KOPT-K1 (cell line): ENCODE data around the gene SLC39A8.

Experiments
- H3K27ac ChIP-seq: fragments of 200-600 bp; sonication (generic); 2 replicates; pipeline ENCODE4 v1.5.1; 2016; ENCODE audit warnings: antibody characterized with exemption, mild to moderate bottlenecking, low read depth, low read length; ENCODE audit not compliant: poor library complexity, severe bottlenecking
- H3K36me3 ChIP-seq: fragments of 200-600 bp; sonication (generic); 2 replicates; pipeline ENCODE4 v1.5.1; 2017; ENCODE audit warnings: antibody characterized with exemption, mild to moderate bottlenecking, low read length, moderate library complexity; ENCODE audit not compliant: insufficient read depth
- H3K9me3 ChIP-seq: fragments of 200-600 bp; sonication (generic); 2 replicates; pipeline ENCODE4 v1.5.1; 2017; ENCODE audit warnings: antibody characterized with exemption, low read length, mild to moderate bottlenecking; ENCODE audit not compliant: insufficient read depth, poor library complexity, severe bottlenecking

Gene SLC39A8

GRCh38 chr4:102321260-102321995 lies 23.9 kb downstream of the SLC39A8 start:
- Histone ChIP-seq H3K36me3 (no peaks in the 10 kb centered on the region), H3K27ac (no peak overlapping the region)

GRCh38 chr4:102319594-102319993 lies 25.7 kb downstream of the SLC39A8 start:
- Histone ChIP-seq H3K9me3 (no peaks in the 10 kb centered on the region), H3K27ac (no peak overlapping the region)

More at GRCh38 chr4:102321260-102321995, 23.9 kb downstream of the SLC39A8 start:
- H3K9me3 ChIP-seq: no peaks in the 10 kb centered on the region

GRCh38 chr4:102318526-102318925 lies 26.8 kb downstream of the SLC39A8 start:
- no peaks in the 10 kb centered on the region for H3K36me3 ChIP-seq
- H3K9me3 ChIP-seq: no peaks in the 10 kb centered on the region
- H3K27ac ChIP-seq: no peak overlapping the region

More at GRCh38 chr4:102319594-102319993, 25.7 kb downstream of the SLC39A8 start:
- H3K36me3 ChIP-seq: no peaks in the 10 kb centered on the region

GRCh38 chr4:102318105-102318504 lies 27.2 kb downstream of the SLC39A8 start:
- Histone ChIP-seq H3K36me3 (no peaks in the 10 kb centered on the region), H3K27ac (no peak overlapping the region), H3K9me3 (no peaks in the 10 kb centered on the region)

- H3K27ac ChIP-seq: no peak overlapping the region
- H3K36me3 ChIP-seq: no peaks in the 10 kb centered on the region
- H3K9me3 ChIP-seq: no peaks in the 10 kb centered on the region
These were observed 27.8 kb downstream of the SLC39A8 start for GRCh38 chr4:102317459-102317858.

- Histone ChIP-seq H3K27ac (no peak overlapping the region), H3K36me3 (no peaks in the 10 kb centered on the region), H3K9me3 (no peaks in the 10 kb centered on the region)
These were observed 28.7 kb downstream of the SLC39A8 start for GRCh38 chr4:102316585-102316984.

- H3K9me3 ChIP-seq: no peaks in the 10 kb centered on the region
- H3K27ac ChIP-seq: no peak overlapping the region
- H3K36me3 ChIP-seq: 0 out of 2 replicates have a peak, but pooled peaks cover 4% of the 10 kb centered on the region
These were observed 29.8 kb downstream of the SLC39A8 start for GRCh38 chr4:102315532-102315931.

GRCh38 chr4:102312417-102312816 lies 32.9 kb downstream of the SLC39A8 start:
- H3K9me3 ChIP-seq: no peaks in the 10 kb centered on the region
- H3K27ac ChIP-seq: no peak overlapping the region
- H3K36me3 ChIP-seq: 0 out of 2 replicates have a peak, but pooled peaks cover 9% of the 10 kb centered on the region

GRCh38 chr4:102311912-102312311 lies 33.4 kb downstream of the SLC39A8 start:
- Histone ChIP-seq H3K9me3 (no peaks in the 10 kb centered on the region), H3K36me3 (0 out of 2 replicates have a peak, but pooled peaks cover 12% of the 10 kb centered on the region), H3K27ac (no peak overlapping the region)

GRCh38 chr4:102311407-102311806 lies 33.9 kb downstream of the SLC39A8 start:
- H3K27ac ChIP-seq: no peak overlapping the region
- 0 out of 2 replicates have a peak, but pooled peaks cover 12% of the 10 kb centered on the region for H3K36me3 ChIP-seq
- no peaks in the 10 kb centered on the region for H3K9me3 ChIP-seq

GRCh38 chr4:102308032-102308799 lies 37.1 kb downstream of the SLC39A8 start:
- Histone ChIP-seq H3K27ac (no peak overlapping the region), H3K9me3 (no peaks in the 10 kb centered on the region)

GRCh38 chr4:102305666-102306065 lies 39.6 kb downstream of the SLC39A8 start:
- peaks cover 39% of the 10 kb centered on the region for H3K36me3 ChIP-seq
- H3K27ac ChIP-seq: no peak overlapping the region
- no peaks in the 10 kb centered on the region for H3K9me3 ChIP-seq

More at GRCh38 chr4:102308032-102308799, 37.1 kb downstream of the SLC39A8 start:
- H3K36me3 ChIP-seq: peaks cover 28% of the 10 kb centered on the region

- no peak overlapping the region for H3K27ac ChIP-seq
- H3K36me3 ChIP-seq: peaks cover 32% of the 10 kb centered on the region
- no peaks in the 10 kb centered on the region for H3K9me3 ChIP-seq
These were observed 42.5 kb downstream of the SLC39A8 start for GRCh38 chr4:102302762-102303161.

GRCh38 chr4:102301167-102301566 lies 44.1 kb downstream of the SLC39A8 start:
- Histone ChIP-seq H3K27ac (no peak overlapping the region), H3K9me3 (no peaks in the 10 kb centered on the region), H3K36me3 (peaks cover 42% of the 10 kb centered on the region)

- Histone ChIP-seq H3K27ac (no peak overlapping the region), H3K36me3 (peaks cover 51% of the 10 kb centered on the region), H3K9me3 (no peaks in the 10 kb centered on the region)
These were observed 45.8 kb downstream of the SLC39A8 start for GRCh38 chr4:102299354-102300107.
